ENCODE data around the gene PCDH1.

DNA sequence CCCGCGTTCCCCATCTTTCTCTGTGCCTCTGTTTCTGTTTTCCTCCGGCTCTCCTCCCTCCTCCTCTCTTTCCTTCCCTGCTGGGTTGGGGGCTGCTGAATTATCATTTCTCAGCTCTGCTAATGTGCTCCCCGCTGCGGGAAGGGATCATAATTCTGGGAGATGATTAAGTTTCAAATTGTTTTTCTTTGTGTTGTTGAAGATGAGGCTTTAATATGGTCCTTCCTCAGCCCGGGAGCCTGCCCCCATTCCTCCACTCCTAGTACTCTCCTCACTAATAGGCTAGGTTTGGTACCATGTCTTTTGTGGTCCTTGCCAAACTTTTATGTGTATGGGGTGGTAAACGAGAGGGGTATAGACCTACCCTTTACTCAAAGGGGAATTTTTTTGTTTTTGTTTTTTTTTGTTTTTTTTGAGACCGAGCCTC, 5.7 kb upstream of the PCDH1 start:
- no peak for TF ChIP-seq POLR2A (IDR thresholded peaks at IDR 0.05)
- no peak for TF ChIP-seq EP300 (IDR thresholded peaks at IDR 0.05)
